ENCODE data around the gene NF2. TPM values are rescaled to one million over a fixed set of nuclear protein-coding genes. Genes with fewer than 3 reads are reported as not detected.

The NF2 gene
- total RNA-seq, 1 experiment from 2014 or later, result 56.9 TPM

DNA sequence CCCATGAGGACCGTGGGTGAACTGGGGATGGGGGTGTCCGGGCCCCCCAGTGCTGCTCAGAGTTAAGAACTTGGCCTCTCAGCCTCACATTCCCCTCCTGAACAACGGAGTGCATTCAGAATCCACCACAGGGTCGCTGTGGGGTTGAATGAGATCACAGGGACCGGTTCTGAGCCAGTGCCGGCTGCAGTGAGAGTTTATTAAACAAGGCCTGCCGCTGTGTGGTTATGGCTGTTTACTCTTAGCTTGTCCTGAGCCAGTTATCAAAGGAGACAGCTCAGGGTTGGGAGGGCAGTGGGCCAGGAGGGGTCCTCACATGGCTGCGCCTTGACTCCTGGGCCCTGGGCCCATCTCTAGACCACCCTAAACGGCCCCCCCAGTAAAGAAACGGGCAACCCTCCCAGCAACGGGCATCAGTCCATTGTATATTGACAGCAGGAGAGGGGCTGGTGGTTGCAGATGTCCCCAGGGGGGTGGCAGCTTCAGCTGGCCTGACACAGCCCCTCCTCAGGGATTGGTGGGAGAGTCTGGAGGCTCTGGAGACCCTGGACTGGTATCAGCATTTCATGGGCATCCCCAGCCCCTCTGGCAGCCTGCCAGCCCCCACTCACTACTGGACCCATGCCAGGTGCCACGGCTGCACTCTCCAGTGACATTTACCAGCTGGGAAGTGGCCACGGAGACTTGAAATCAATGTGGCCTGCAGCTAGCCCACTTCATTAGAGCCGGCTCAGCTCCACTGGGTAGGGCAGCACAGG is 101.3 kb downstream of the NF2 start:
- ChIA-PET POLR2A (no interaction called here), CTCF (interaction anchor here (0.6 to 7.1 kb wide), 3 partner anchors 14 to 115 kb away, joined by 3 to 105 read pairs (median 5); no protein-coding TSS in a partner anchor)
- no peak overlapping the region for H3K4me3 Mint-ChIP-seq
- TF ChIP-seq ZNF138 (CRISPR knock-in tag; conservative IDR thresholded peaks at IDR 0.05) (no peak), ZNF317 (CRISPR knock-in tag; IDR thresholded peaks at IDR 0.05; ENCODE audit: borderline replicate concordance, low read depth) (no peak), ZNF121 (CRISPR knock-in tag; IDR thresholded peaks at IDR 0.05) (no peak), EMX1 (CRISPR knock-in tag; IDR thresholded peaks at IDR 0.05) (no peak), OVOL2 (CRISPR knock-in tag; IDR thresholded peaks at IDR 0.05; ENCODE audit: borderline replicate concordance) (no peak), SP1 (CRISPR knock-in tag; conservative IDR thresholded peaks at IDR 0.05) (no peak), NR2C2 (CRISPR knock-in tag; IDR thresholded peaks at IDR 0.05) (no peak)
- TF ChIP-seq, protein P1, sequence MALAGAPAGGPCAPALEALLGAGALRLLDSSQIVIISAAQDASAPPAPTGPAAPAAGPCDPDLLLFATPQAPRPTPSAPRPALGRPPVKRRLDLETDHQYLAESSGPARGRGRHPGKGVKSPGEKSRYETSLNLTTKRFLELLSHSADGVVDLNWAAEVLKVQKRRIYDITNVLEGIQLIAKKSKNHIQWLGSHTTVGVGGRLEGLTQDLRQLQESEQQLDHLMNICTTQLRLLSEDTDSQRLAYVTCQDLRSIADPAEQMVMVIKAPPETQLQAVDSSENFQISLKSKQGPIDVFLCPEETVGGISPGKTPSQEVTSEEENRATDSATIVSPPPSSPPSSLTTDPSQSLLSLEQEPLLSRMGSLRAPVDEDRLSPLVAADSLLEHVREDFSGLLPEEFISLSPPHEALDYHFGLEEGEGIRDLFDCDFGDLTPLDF (CRISPR knock-in tag; IDR thresholded peaks at IDR 0.05), result no peak
- TF ChIP-seq, protein P2, sequence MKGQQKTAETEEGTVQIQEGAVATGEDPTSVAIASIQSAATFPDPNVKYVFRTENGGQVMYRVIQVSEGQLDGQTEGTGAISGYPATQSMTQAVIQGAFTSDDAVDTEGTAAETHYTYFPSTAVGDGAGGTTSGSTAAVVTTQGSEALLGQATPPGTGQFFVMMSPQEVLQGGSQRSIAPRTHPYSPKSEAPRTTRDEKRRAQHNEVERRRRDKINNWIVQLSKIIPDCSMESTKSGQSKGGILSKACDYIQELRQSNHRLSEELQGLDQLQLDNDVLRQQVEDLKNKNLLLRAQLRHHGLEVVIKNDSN (CRISPR knock-in tag; IDR thresholded peaks at IDR 0.05), result no peak
- H3K9me3 Mint-ChIP-seq, result no peaks in the 10 kb centered on the region
- H3K36me3 Mint-ChIP-seq, result no peaks in the 10 kb centered on the region
- no peak for ATAC-seq
- peaks cover 43% of the 10 kb centered on the region for H3K27me3 Mint-ChIP-seq (ENCODE audit: low read depth)
- no peak overlapping the region for H3K27ac Mint-ChIP-seq
- H3K4me1 Mint-ChIP-seq, result peaks cover 47% of the 10 kb centered on the region
- no peak for DNase-seq (ENCODE audit: low spot score)

DNA sequence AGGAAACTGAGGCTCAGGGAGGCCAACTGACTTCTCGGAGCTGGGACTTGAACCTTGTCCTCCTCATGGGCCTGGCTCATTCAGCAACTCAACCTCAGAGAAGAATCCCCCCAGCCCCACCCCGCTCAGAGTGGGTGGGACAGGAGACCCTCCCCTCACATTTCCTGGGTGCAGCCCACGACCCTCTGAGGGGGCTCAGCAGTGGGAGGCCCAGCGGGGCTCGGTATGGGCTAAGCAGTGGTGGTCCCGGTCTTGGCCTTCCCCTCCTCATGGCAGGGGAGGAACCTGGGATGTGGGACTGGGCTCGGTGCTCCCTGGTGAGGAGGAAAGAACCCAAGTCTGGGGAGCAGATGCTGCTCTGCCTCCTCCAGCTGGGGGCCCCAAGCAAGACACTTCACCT is 102.2 kb downstream of the NF2 start:
- ATAC-seq, result no peak
- H3K9me3 Mint-ChIP-seq, result no peaks in the 10 kb centered on the region
- H3K27ac Mint-ChIP-seq, result no peak overlapping the region
- peaks cover 43% of the 10 kb centered on the region for H3K4me1 Mint-ChIP-seq
- TF ChIP-seq ZNF416 (CRISPR knock-in tag; IDR thresholded peaks at IDR 0.05) (no peak), HMGA2 (CRISPR knock-in tag; IDR thresholded peaks at IDR 0.05) (no peak), SMAD4 (CRISPR knock-in tag; IDR thresholded peaks at IDR 0.05) (no peak), SP1 (CRISPR knock-in tag; conservative IDR thresholded peaks at IDR 0.05) (no peak), ZNF121 (CRISPR knock-in tag; IDR thresholded peaks at IDR 0.05) (no peak), NFE2L1 (CRISPR knock-in tag; IDR thresholded peaks at IDR 0.05) (no peak), ZNF219 (CRISPR knock-in tag; IDR thresholded peaks at IDR 0.05; ENCODE audit: borderline replicate concordance) (no peak), OVOL2 (CRISPR knock-in tag; IDR thresholded peaks at IDR 0.05; ENCODE audit: borderline replicate concordance) (no peak)
- TF ChIP-seq, protein P3, sequence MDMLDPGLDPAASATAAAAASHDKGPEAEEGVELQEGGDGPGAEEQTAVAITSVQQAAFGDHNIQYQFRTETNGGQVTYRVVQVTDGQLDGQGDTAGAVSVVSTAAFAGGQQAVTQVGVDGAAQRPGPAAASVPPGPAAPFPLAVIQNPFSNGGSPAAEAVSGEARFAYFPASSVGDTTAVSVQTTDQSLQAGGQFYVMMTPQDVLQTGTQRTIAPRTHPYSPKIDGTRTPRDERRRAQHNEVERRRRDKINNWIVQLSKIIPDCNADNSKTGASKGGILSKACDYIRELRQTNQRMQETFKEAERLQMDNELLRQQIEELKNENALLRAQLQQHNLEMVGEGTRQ (CRISPR knock-in tag; IDR thresholded peaks at IDR 0.05), result no peak
- TF ChIP-seq, protein P4, sequence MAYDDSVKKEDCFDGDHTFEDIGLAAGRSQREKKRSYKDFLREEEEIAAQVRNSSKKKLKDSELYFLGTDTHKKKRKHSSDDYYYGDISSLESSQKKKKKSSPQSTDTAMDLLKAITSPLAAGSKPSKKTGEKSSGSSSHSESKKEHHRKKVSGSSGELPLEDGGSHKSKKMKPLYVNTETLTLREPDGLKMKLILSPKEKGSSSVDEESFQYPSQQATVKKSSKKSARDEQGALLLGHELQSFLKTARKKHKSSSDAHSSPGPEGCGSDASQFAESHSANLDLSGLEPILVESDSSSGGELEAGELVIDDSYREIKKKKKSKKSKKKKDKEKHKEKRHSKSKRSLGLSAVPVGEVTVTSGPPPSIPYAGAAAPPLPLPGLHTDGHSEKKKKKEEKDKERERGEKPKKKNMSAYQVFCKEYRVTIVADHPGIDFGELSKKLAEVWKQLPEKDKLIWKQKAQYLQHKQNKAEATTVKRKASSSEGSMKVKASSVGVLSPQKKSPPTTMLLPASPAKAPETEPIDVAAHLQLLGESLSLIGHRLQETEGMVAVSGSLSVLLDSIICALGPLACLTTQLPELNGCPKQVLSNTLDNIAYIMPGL (CRISPR knock-in tag; IDR thresholded peaks at IDR 0.05), result no peak
- TF ChIP-seq, protein P2 (CRISPR knock-in tag; IDR thresholded peaks at IDR 0.05), result no peak
- TF ChIP-seq, protein P5, sequence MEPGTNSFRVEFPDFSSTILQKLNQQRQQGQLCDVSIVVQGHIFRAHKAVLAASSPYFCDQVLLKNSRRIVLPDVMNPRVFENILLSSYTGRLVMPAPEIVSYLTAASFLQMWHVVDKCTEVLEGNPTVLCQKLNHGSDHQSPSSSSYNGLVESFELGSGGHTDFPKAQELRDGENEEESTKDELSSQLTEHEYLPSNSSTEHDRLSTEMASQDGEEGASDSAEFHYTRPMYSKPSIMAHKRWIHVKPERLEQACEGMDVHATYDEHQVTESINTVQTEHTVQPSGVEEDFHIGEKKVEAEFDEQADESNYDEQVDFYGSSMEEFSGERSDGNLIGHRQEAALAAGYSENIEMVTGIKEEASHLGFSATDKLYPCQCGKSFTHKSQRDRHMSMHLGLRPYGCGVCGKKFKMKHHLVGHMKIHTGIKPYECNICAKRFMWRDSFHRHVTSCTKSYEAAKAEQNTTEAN (CRISPR knock-in tag; IDR thresholded peaks at IDR 0.05), result no peak
- H3K4me3 Mint-ChIP-seq, result no peak overlapping the region
- H3K36me3 Mint-ChIP-seq, result no peaks in the 10 kb centered on the region
- POLR2A ChIA-PET, result no interaction called here
- H3K27me3 Mint-ChIP-seq (ENCODE audit: low read depth), result peaks cover 43% of the 10 kb centered on the region
- DNase-seq (ENCODE audit: low spot score), result no peak
- CTCF ChIA-PET, result interaction anchor here (1.0 to 7.1 kb wide), 2 partner anchors 15 to 70 kb away, joined by 3 to 105 read pairs; no protein-coding TSS in a partner anchor

Measured in WTC11 (cell line).